Measurements from ENCODE around the gene ATP8A2.

Gene ATP8A2

GRCh38 chr13:25701304-25701703 lies 329.5 kb downstream of the ATP8A2 start:
- H3K4me2 ChIP-seq (ENCODE audit: low read depth, low read length): no peak overlapping the region
- no peaks in the 10 kb centered on the region for H3K9me2 ChIP-seq (replicated peaks; ENCODE audit: insufficient read depth, low read length)
- H2AFZ ChIP-seq (ENCODE audit: low read length): no peak overlapping the region
- no peaks in the 10 kb centered on the region for H4K20me1 ChIP-seq (ENCODE audit: insufficient read depth, low read length)
- H3K4me1 ChIP-seq (ENCODE audit: low read length): no peaks in the 10 kb centered on the region
- no peaks in the 10 kb centered on the region for H3F3A ChIP-seq (ENCODE audit: insufficient read depth, low read length)
- H3K9ac ChIP-seq (ENCODE audit: low read length): no peak overlapping the region
- H3K4me3 ChIP-seq (ENCODE audit: low read length): no peak overlapping the region
- no peak for DNase-seq
- H3K27me3 ChIP-seq (replicated peaks; ENCODE audit: insufficient read depth, low read length): no peaks in the 10 kb centered on the region
- H3K36me3 ChIP-seq (replicated peaks; ENCODE audit: insufficient read depth, low read length): no peaks in the 10 kb centered on the region
- TF ChIP-seq EZH2 (optimal IDR thresholded peaks at IDR 0.05; ENCODE audit: low read depth, low read length) (no peak), EZH2phosphoT487 (IDR thresholded peaks at IDR 0.05; ENCODE audit: low read length) (no peak), CTCF (IDR thresholded peaks at IDR 0.05; ENCODE audit: low read length) (no peak)
- no peaks in the 10 kb centered on the region for H3K9me3 ChIP-seq (replicated peaks; ENCODE audit: insufficient read depth, low read length)
- no peaks in the 10 kb centered on the region for H3K79me2 ChIP-seq (ENCODE audit: low read length)
- no peak overlapping the region for H3K27ac ChIP-seq (ENCODE audit: low read length)

GRCh38 chr13:25702386-25702785 lies 330.6 kb downstream of the ATP8A2 start:
- no peaks in the 10 kb centered on the region for H3F3A ChIP-seq (ENCODE audit: insufficient read depth, low read length)
- DNase-seq: no peak
- H3K9me3 ChIP-seq (replicated peaks; ENCODE audit: insufficient read depth, low read length): no peaks in the 10 kb centered on the region
- no peaks in the 10 kb centered on the region for H3K79me2 ChIP-seq (ENCODE audit: low read length)
- H3K9me2 ChIP-seq (replicated peaks; ENCODE audit: insufficient read depth, low read length): no peaks in the 10 kb centered on the region
- no peak overlapping the region for H3K9ac ChIP-seq (ENCODE audit: low read length)
- no peak overlapping the region for H3K27ac ChIP-seq (ENCODE audit: low read length)
- H3K4me3 ChIP-seq (ENCODE audit: low read length): no peak overlapping the region
- TF ChIP-seq EZH2 (optimal IDR thresholded peaks at IDR 0.05; ENCODE audit: low read depth, low read length): no peak
- H3K4me2 ChIP-seq (ENCODE audit: low read depth, low read length): no peak overlapping the region
- H3K27me3 ChIP-seq (replicated peaks; ENCODE audit: insufficient read depth, low read length): no peaks in the 10 kb centered on the region
- no peaks in the 10 kb centered on the region for H3K36me3 ChIP-seq (replicated peaks; ENCODE audit: insufficient read depth, low read length)
- H4K20me1 ChIP-seq (ENCODE audit: insufficient read depth, low read length): no peaks in the 10 kb centered on the region
- no peaks in the 10 kb centered on the region for H3K4me1 ChIP-seq (ENCODE audit: low read length)
- no peak overlapping the region for H2AFZ ChIP-seq (ENCODE audit: low read length)

GRCh38 chr13:25707726-25708125 lies 336.0 kb downstream of the ATP8A2 start:
- Histone ChIP-seq H4K20me1 (ENCODE audit: insufficient read depth, low read length) (no peaks in the 10 kb centered on the region), H3K4me1 (ENCODE audit: low read length) (no peaks in the 10 kb centered on the region), H3K27ac (ENCODE audit: low read length) (no peak overlapping the region), H2AFZ (ENCODE audit: low read length) (no peak overlapping the region), H3K36me3 (replicated peaks; ENCODE audit: insufficient read depth, low read length) (no peaks in the 10 kb centered on the region), H3K9ac (ENCODE audit: low read length) (no peak overlapping the region), H3K27me3 (replicated peaks; ENCODE audit: insufficient read depth, low read length) (no peaks in the 10 kb centered on the region), H3K9me3 (replicated peaks; ENCODE audit: insufficient read depth, low read length) (no peaks in the 10 kb centered on the region), H3K4me3 (ENCODE audit: low read length) (no peak overlapping the region), H3F3A (ENCODE audit: insufficient read depth, low read length) (no peaks in the 10 kb centered on the region), H3K9me2 (replicated peaks; ENCODE audit: insufficient read depth, low read length) (no peaks in the 10 kb centered on the region), H3K4me2 (ENCODE audit: low read depth, low read length) (no peak overlapping the region), H3K79me2 (ENCODE audit: low read length) (no peaks in the 10 kb centered on the region)
- DNase-seq: no peak
- no peak for TF ChIP-seq EZH2phosphoT487 (IDR thresholded peaks at IDR 0.05; ENCODE audit: low read length)
- no peak for TF ChIP-seq EZH2 (optimal IDR thresholded peaks at IDR 0.05; ENCODE audit: low read depth, low read length)
- TF ChIP-seq CTCF (IDR thresholded peaks at IDR 0.05; ENCODE audit: low read length): no peak

GRCh38 chr13:25708268-25708667 lies 336.5 kb downstream of the ATP8A2 start:
- no peaks in the 10 kb centered on the region for H3K36me3 ChIP-seq (replicated peaks; ENCODE audit: insufficient read depth, low read length)
- H3K4me2 ChIP-seq (ENCODE audit: low read depth, low read length): no peak overlapping the region
- H3K9me3 ChIP-seq (replicated peaks; ENCODE audit: insufficient read depth, low read length): no peaks in the 10 kb centered on the region

More at GRCh38 chr13:25708268-25708667, 336.5 kb downstream of the ATP8A2 start:
- no peak for DNase-seq
- Histone ChIP-seq H2AFZ (ENCODE audit: low read length) (no peak overlapping the region), H3K4me3 (ENCODE audit: low read length) (no peak overlapping the region), H3K9ac (ENCODE audit: low read length) (no peak overlapping the region), H3K79me2 (ENCODE audit: low read length) (no peaks in the 10 kb centered on the region), H3F3A (ENCODE audit: insufficient read depth, low read length) (no peaks in the 10 kb centered on the region), H3K4me1 (ENCODE audit: low read length) (no peaks in the 10 kb centered on the region), H3K27me3 (replicated peaks; ENCODE audit: insufficient read depth, low read length) (no peaks in the 10 kb centered on the region), H3K9me2 (replicated peaks; ENCODE audit: insufficient read depth, low read length) (no peaks in the 10 kb centered on the region), H3K27ac (ENCODE audit: low read length) (no peak overlapping the region), H4K20me1 (ENCODE audit: insufficient read depth, low read length) (no peaks in the 10 kb centered on the region)
- TF ChIP-seq EZH2phosphoT487 (IDR thresholded peaks at IDR 0.05; ENCODE audit: low read length) (no peak), EZH2 (optimal IDR thresholded peaks at IDR 0.05; ENCODE audit: low read depth, low read length) (no peak), CTCF (IDR thresholded peaks at IDR 0.05; ENCODE audit: low read length) (no peak)

Measured in MM.1S (cell line).